ENCODE results near the gene KIAA2012.

The KIAA2012 gene

DNA sequence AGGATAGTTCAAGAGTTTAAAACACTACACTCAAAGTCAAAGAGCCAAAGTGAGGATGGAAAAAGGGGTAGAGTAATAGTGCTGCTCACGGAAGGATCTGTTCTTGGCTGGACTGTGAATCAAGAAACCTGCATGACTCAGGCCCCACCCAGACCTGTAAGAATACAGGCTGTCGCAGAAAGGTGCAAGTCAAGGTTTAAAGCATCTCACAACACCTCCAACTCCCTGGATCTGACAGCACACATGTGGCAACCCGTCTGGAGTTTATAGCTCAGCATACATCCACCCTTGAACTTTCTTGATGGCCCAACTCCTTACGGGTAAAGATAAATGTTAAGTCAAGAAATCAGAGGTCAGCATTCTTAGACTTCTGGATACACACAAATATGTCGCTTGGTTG is 6.3 kb downstream of the KIAA2012 start:
- ChIA-PET CTCF (no interaction called here), POLR2A (no interaction called here)
- no peak for TF ChIP-seq L3MBTL2 (conservative IDR thresholded peaks at IDR 0.05)
- TF ChIP-seq SUZ12 (IDR thresholded peaks at IDR 0.05) = no peak
- DNase-seq (ENCODE audit: extremely low spot score) = no peak

DNA sequence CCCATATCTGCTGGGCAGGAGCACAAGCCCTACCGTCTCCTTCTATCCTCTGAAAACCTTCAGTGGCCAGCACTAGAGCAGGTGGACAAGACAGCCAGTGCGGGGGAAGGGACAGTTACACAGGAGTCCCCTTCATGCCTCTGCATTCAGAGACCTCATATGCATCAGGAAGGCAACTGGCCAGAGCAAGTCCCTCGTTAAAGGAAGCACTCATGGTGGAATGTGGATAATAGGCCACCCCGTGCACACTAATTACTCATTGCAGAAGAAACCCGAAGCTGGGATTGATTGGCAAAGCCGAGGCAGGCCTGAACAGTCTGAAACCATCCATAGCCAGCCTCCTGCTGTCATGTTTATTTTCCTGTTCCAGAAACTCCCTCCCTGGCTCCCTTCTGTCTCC is 11.2 kb downstream of the KIAA2012 start:
- ChIA-PET CTCF (interaction anchor here (0.6 kb wide), 1 partner anchor 228 kb away, joined by 6 read pairs; no protein-coding TSS in a partner anchor), POLR2A (no interaction called here)
- TF ChIP-seq SP1 (IDR thresholded peaks at IDR 0.05) (no peak), LEF1 (IDR thresholded peaks at IDR 0.05; ENCODE audit: borderline replicate concordance) (no peak), FOXK2 (IDR thresholded peaks at IDR 0.05) (no peak), HDGF (IDR thresholded peaks at IDR 0.05; ENCODE audit: borderline replicate concordance) (peak; percentile 63; the same call in 1 of the 2 replicates), CTBP1 (IDR thresholded peaks at IDR 0.05; ENCODE audit: borderline replicate concordance) (no peak; the same call in 1 of the 2 replicates), BHLHE40 (IDR thresholded peaks at IDR 0.05; ENCODE audit: borderline replicate concordance) (no peak), NFRKB (IDR thresholded peaks at IDR 0.05) (no peak), TARDBP (IDR thresholded peaks at IDR 0.05) (no peak)
- TF ChIP-seq, protein P1, sequence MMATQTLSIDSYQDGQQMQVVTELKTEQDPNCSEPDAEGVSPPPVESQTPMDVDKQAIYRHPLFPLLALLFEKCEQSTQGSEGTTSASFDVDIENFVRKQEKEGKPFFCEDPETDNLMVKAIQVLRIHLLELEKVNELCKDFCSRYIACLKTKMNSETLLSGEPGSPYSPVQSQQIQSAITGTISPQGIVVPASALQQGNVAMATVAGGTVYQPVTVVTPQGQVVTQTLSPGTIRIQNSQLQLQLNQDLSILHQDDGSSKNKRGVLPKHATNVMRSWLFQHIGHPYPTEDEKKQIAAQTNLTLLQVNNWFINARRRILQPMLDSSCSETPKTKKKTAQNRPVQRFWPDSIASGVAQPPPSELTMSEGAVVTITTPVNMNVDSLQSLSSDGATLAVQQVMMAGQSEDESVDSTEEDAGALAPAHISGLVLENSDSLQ (IDR thresholded peaks at IDR 0.05) = peak; percentile 69
- DNase-seq (ENCODE audit: extremely low spot score) = peak; percentile 51

DNA sequence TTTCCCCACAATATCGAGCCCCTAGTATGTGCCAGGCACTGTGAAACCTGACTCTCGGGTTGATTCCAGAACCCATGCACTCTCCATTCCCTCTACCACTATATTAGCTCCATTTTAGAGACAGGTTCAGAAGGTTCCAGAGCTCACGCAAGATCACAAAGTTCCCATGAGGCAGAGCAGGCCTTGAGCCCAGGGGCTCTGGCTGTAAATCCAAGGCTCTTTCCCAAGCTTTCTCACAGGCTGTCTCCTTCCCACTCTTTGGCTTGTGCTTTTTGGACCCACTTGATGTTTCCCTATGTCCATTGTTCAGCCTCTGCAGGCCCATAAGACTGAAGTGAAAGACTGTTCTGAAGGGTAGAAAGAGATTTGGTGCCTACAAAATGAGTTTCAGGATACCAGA is 15.7 kb downstream of the KIAA2012 start:
- DNase-seq (ENCODE audit: extremely low spot score) = no peak
- CTCF ChIA-PET = no interaction called here
- TF ChIP-seq BHLHE40 (IDR thresholded peaks at IDR 0.05; ENCODE audit: borderline replicate concordance) (no peak), FOXA1 (IDR thresholded peaks at IDR 0.05) (no peak), TARDBP (IDR thresholded peaks at IDR 0.05) (no peak), SP1 (IDR thresholded peaks at IDR 0.05) (no peak), NFRKB (IDR thresholded peaks at IDR 0.05) (no peak), SUZ12 (IDR thresholded peaks at IDR 0.05) (no peak), LEF1 (IDR thresholded peaks at IDR 0.05; ENCODE audit: borderline replicate concordance) (no peak), ELF4 (IDR thresholded peaks at IDR 0.05) (no peak), HDGF (IDR thresholded peaks at IDR 0.05; ENCODE audit: borderline replicate concordance) (no peak), FOXM1 (IDR thresholded peaks at IDR 0.05; ENCODE audit: borderline replicate concordance) (no peak), ARNT (IDR thresholded peaks at IDR 0.05) (no peak), CTBP1 (IDR thresholded peaks at IDR 0.05; ENCODE audit: borderline replicate concordance) (no peak)
- TF ChIP-seq, protein P1 (IDR thresholded peaks at IDR 0.05) = no peak
- POLR2A ChIA-PET = no interaction called here

DNA sequence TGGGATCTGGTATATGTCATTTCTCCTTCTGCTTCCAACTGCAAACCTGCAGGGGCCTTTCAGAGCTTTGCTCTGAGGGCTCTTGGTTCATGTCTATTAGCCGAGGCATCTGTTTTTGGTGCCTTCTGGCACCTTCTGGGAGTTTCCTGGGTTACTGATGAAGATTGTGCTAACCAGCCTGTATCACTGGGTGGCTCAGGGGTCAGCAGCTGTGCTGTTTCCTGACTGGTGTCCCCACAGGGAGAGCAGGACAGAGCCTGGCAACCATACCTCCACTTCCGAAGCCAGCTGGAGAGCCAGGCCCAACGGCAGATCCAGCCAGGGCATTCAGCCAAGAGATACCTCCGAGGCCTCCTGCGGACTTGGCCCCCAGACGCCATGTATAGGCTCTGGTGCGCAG is 17.5 kb downstream of the KIAA2012 start:
- ChIA-PET CTCF (no interaction called here), POLR2A (no interaction called here)
- no peak for DNase-seq (ENCODE audit: extremely low spot score)
- TF ChIP-seq NFRKB (IDR thresholded peaks at IDR 0.05) = no peak
- TF ChIP-seq SP1 (IDR thresholded peaks at IDR 0.05) = no peak
- no peak for TF ChIP-seq FOXK2 (IDR thresholded peaks at IDR 0.05)
- TF ChIP-seq TARDBP (IDR thresholded peaks at IDR 0.05) = no peak
- TF ChIP-seq, protein P1 (IDR thresholded peaks at IDR 0.05) = no peak
- TF ChIP-seq SUZ12 (IDR thresholded peaks at IDR 0.05) = no peak
- no peak for TF ChIP-seq FOXA1 (IDR thresholded peaks at IDR 0.05)
- no peak for TF ChIP-seq HDGF (IDR thresholded peaks at IDR 0.05; ENCODE audit: borderline replicate concordance)
- no peak for TF ChIP-seq FOXM1 (IDR thresholded peaks at IDR 0.05; ENCODE audit: borderline replicate concordance)
- no peak for TF ChIP-seq ZNF384 (IDR thresholded peaks at IDR 0.05)

DNA sequence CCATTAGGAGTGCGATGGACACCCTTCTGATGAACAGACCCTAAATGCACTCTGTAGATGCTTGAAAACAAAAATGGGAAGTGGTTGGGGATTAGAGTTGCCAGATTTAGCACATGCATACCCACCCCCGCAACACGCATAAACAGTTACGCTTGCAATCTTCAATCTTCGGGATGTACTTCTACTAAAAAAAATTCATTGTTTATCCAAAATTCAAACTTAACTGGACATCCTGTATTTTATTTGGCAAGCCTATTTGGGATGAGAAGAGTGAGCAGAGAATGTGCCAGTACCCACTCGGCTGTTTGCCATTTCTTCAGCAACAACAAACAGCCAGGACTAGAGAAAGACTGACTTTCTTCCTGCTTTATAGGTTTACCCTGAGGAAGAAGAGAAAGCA is 18.4 kb downstream of the KIAA2012 start:
- TF ChIP-seq FOXA1 (IDR thresholded peaks at IDR 0.05) (no peak), BHLHE40 (IDR thresholded peaks at IDR 0.05; ENCODE audit: borderline replicate concordance) (no peak), SUZ12 (IDR thresholded peaks at IDR 0.05) (no peak), L3MBTL2 (conservative IDR thresholded peaks at IDR 0.05) (no peak), TARDBP (IDR thresholded peaks at IDR 0.05) (no peak), SP1 (IDR thresholded peaks at IDR 0.05) (no peak)
- CTCF ChIA-PET = interaction anchor here (1.2 kb wide), 1 partner anchor 11 kb away, joined by 3 read pairs; no protein-coding TSS in a partner anchor
- DNase-seq (ENCODE audit: extremely low spot score) = no peak
- POLR2A ChIA-PET = no interaction called here

DNA sequence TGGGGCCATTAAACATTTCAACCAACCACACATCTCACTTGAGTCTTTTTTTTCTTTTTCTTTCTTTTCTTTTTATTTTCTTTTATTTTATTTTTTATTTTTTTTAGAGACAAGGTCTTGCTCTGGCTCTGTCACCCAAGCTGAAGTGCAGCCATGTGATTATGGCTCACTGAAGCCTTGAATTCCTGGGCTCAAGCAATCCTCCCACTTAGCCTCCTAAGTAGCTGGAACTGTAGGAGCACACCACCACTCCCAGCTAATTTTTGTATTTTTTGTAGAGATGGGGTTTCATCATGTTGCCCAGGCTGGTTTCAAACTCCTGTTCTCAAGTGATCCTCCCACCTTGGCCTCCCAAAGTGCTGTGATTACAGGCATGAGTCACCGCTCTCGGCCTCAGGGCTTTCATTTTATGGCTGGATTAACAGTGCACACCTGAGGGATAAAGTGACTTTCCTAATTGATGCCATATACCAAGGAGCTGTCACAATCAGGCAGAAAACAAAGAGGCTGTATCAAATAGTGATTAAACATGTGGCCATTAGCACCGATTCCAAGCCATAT is 21.5 kb downstream of the KIAA2012 start:
- ChIA-PET POLR2A (no interaction called here), CTCF (interaction anchor here (0.7 kb wide), 1 partner anchor 37 kb away, joined by 4 read pairs; no protein-coding TSS in a partner anchor)
- TF ChIP-seq, protein P1 (IDR thresholded peaks at IDR 0.05) = no peak
- TF ChIP-seq SUZ12 (IDR thresholded peaks at IDR 0.05) (no peak), NFRKB (IDR thresholded peaks at IDR 0.05) (no peak), CTBP1 (IDR thresholded peaks at IDR 0.05; ENCODE audit: borderline replicate concordance) (no peak; the same call in 1 of the 2 replicates), BHLHE40 (IDR thresholded peaks at IDR 0.05; ENCODE audit: borderline replicate concordance) (no peak), HDGF (IDR thresholded peaks at IDR 0.05; ENCODE audit: borderline replicate concordance) (no peak), ARNT (IDR thresholded peaks at IDR 0.05) (no peak), LEF1 (IDR thresholded peaks at IDR 0.05; ENCODE audit: borderline replicate concordance) (no peak), FOXK2 (IDR thresholded peaks at IDR 0.05) (no peak), FOXM1 (IDR thresholded peaks at IDR 0.05; ENCODE audit: borderline replicate concordance) (no peak), ZNF384 (IDR thresholded peaks at IDR 0.05) (no peak)
- no peak for DNase-seq (ENCODE audit: extremely low spot score)
